NCI-H1105 (cell line): ENCODE measurements around the gene OLFM4.

Experiments used
- DNase-seq: peaks from one replicate; lab custom pipeline; 2025; lab: John Stamatoyannopoulos, UW

The OLFM4 gene

GRCh38 chr13:53014495-53015443, 13.8 kb upstream of the OLFM4 start:
- DNase-seq, result no peak

DNA sequence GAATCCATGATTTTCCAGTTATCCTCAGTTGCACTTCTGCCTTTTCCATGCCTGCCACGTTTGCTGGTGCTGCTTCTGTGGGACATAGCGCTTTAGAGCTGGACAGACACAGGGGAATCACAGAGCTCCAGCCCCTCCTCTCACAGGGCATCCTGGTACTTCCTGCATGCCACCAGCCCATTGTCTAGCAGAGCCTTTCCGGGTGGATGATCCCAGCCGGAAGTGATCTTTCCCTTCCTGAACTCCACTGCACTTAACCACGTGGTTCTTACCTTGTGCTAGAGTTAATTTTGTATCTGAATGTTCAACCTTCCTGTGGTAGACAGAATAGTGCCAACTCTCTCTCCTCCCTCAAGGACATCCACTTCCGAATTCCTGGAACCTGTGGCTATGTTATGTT, 12.6 kb upstream of the OLFM4 start:
- DNase-seq, result no peak

DNA sequence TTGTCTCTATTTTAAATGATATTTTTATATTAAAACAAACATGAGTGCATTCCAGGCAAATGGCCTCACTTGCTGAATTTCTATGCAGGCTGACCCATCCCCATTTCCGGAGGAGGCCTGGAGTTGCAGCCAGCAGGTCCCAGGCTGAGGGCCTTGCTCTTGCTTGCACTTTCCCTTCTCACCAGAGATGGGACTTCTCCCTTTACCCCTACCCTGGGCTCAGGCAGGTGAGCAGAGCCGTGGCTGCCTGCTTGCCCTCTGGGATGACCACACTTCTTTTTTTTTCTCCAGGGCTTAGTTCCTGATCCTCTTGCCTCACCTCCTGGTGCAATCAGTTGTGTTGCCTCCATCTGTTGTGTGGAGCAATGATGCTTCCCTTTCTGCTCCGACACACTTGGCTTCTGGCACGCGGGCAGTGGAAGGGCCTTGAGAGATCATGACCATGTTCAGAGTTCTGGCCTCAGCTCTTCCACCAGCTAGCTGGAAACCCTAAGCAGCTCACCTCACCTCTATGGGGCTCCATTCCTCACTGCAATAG, 11.1 kb upstream of the OLFM4 start:
- no peak for DNase-seq

GRCh38 chr13:53018690-53019647, 9.6 kb upstream of the OLFM4 start:
- no peak for DNase-seq

DNA sequence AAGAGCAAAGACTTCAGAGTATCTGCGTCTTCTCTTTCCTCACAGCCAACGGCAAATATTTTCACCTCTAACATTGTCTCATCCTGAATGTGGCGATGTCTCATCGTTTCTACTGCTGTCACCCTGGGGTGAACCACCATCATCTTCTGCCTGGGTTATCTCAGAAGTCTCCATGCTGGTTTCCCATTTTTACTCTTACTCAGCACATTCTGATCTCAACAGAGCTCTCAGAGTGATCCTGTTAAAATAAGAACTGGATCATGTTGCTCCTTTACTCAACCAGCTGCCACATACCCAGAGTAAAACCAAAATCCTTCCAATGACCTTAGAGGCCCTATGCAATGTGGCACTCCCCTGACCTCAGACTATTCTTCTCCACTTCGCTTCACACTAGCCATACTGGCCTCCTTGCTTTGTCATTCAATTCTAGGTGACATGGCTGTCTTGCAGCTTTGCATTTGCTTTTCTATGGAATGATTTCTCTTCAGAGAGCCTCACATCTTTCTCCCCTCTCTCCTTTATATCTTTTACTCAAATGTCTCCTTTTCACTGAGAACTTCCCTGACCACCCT, 7.8 kb upstream of the OLFM4 start:
- no peak for DNase-seq

DNA sequence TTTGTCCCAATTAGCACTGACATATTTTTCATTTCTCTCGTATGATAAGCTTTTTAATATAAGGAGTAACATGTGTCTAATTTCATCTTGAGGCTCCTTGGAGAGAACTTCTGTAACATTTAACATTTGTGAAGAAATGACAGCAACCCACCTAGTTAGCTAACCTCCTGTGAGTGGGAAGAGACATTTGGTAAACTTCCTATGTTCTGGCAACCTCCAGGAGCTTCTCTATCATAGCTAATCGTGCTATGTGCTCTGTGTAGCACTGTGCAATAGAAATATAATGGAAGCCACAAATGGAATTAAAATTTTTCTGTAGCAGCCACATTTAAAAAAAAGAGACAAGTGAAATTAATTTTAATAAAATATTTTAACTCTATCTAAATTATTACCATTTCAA, 5.4 kb upstream of the OLFM4 start:
- DNase-seq, result no peak

GRCh38 chr13:53028063-53028462, 550 bp upstream of the OLFM4 start:
- DNase-seq, result no peak

DNA sequence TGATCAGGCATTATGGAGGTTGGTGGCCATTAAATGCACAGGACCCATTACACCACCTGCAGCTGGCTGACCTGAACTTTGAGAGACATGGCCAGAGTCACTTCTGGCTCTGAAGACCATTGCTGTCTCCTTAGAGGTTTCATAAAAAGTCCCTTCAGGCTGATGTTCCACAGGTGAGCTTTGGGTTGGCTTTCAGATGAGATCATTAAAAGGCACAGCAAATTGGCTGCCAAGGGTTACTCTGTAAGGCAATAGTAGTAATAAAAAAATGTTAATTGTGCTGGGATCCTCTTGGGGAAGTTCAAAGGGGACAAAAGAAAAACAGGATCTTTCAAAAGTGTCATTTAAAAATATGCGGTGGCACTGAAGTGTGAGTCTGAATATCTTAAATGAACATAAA, 4.2 kb downstream of the OLFM4 start:
- DNase-seq, result no peak

- no peak for DNase-seq
These were observed 10.4 kb downstream of the OLFM4 start for GRCh38 chr13:53038993-53039392.

DNA sequence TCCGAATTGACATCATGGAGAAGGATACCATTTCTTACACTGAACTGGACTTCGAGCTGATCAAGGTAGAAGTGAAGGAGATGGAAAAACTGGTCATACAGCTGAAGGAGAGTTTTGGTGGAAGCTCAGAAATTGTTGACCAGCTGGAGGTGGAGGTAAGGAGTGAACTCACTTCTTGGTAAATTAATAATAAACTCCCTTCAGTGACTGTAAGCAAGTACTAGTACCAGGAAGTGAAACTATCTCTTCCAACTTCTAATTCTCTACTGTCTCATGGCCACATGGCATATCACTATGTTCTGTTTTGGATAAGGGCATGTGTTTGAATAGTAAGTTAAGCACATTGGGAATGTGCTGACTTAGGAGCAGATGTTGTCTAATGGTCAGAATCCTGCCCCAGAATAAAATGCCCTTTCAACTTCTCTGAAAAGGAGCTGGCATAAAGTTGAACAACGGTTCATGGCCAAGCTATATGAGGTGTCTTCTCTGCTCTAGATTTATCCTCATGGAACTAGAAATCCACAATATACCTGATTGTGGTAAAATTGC, 13.4 kb downstream of the OLFM4 start:
- DNase-seq, result no peak

DNA sequence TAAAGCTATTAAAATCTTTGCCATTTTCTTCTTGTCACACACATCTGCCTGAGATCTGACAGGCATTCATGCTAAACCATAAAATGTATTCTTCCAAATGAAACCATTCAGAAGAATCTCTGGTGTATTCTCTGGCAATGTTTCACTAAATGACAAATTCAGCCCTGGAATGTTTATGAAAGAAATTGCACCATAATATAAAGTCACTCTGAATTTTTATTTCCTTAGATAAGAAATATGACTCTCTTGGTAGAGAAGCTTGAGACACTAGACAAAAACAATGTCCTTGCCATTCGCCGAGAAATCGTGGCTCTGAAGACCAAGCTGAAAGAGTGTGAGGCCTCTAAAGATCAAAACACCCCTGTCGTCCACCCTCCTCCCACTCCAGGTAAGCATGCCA, 14.3 kb downstream of the OLFM4 start:
- no peak for DNase-seq

- no peak for DNase-seq
These were observed 14.8 kb downstream of the OLFM4 start for GRCh38 chr13:53043398-53043797.

DNA sequence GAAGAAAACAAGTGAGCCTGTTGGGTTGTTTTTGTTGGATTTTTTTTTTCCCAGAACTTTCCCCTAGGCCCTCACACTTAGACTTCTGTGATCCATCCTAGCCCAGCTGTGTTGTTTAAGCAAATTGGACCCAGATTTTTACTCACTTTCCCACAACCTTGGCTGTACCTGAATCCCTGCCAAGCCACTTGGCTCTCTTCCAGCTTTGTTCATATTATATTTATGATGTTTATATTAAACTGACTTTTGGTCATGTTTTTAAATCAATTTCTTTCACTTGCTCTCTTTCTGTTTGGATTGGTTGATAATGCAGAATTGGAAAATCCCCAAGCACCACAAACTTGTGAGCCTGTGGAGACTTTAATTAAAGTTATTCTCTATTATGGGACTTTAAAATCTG, 16.6 kb downstream of the OLFM4 start:
- DNase-seq, result no peak

DNA sequence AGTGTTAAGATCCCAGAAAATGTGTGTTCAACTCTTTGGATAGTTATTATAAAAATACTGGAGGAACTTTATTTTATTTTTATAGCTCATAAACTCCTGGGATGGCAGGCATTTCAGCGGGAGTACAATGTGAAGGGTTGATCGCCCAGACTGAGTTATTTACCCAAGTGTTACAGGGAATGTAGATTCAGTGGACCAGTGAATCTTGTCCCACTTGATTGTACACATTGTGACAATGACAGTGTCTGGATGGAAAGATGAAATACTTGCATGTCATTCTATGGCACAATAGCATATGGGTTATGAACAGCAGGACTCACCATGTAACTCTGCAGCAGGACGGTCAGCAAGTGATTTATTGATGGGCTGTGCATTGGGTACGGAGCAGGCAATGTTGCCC, 20.3 kb downstream of the OLFM4 start:
- no peak for DNase-seq

DNA sequence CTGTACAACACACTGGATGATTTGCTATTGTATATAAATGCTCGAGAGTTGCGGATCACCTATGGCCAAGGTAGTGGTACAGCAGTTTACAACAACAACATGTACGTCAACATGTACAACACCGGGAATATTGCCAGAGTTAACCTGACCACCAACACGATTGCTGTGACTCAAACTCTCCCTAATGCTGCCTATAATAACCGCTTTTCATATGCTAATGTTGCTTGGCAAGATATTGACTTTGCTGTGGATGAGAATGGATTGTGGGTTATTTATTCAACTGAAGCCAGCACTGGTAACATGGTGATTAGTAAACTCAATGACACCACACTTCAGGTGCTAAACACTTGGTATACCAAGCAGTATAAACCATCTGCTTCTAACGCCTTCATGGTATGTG, 21.5 kb downstream of the OLFM4 start:
- DNase-seq, result peak; percentile 47

GRCh38 chr13:53052675-53053074, 24.1 kb downstream of the OLFM4 start:
- DNase-seq, result no peak

- DNase-seq, result no peak
These were observed 26.0 kb downstream of the OLFM4 start for GRCh38 chr13:53054569-53054968.

DNA sequence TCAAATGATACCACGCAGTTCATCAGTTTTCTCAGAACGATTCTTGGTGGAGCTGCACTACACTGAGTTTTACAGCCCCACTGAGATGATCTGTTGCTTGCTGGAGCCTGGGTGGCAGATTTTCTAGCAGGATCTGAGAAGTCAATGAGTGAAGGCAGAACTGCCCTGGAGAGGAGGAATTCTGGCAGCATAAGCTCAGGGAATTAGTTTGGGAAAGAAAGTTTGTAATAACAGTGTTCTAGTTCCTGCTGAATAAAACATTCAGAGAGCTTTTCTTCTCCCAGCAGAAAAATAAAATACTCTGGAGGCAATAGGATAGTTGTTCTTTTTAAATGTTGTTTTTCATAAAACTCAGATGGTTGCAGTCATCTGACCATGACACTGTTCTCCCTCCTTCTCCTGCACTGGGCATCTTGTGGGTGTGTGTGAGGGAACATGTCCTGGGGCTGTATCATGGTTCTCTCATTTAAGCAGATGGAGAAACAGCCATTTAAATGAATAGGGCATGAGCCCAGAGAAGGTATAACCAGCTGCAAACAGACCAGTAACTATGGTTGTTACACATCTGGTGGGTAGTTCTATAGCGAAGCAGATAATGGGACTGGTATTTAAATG, 29.6 kb downstream of the OLFM4 start:
- no peak for DNase-seq

DNA sequence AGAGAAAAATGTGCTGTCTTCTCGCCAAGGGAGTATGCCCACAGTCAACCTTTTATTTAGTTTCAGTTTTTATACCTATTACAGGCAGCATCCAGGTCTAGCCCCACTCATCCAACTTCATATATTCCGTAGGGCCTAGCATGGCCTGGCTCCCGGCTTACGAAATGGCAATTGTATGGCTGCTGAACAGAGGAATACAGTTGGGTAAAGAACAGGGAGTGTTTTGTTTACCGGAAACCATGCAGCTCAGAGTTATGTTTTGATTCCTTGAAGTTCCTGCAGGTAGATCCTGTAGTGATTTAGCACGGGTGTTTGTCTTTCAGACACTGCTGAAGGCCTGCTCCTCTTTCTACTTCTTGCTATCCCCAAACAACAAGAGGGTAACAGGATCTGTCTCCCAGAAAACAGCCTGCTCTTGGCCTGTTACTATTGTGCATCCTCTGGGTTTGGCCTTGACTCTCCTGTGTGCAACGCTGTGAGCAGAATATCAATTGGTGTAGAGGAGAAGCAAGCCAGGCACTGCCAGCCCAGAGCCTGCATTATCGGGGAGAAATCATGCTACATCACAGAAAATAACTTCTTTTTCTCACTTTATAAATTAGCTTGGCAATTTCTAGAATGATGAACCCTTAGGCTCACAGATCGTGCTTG, 32.4 kb downstream of the OLFM4 start:
- no peak for DNase-seq

DNA sequence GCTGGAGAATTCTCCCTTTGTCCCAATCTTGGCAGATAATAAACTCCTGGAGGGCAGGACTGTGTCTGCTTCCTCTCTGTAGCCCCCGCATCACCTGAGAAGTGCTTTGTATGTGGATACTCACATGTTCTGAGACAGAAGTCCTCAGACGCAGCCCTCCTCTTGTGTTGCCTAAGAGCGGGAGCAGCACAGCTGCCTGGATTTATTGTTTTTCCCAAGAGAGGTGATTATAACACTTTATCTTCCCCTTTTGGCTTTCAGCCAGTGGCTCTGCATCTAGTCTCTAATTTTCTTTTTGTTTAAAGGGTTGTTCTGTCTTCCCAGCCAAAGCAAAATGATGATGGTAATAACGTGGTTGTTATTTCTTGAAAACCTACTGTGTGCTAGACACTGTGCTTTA, 36.1 kb downstream of the OLFM4 start:
- peak; percentile 72 for DNase-seq

GRCh38 chr13:53066411-53066810, 37.8 kb downstream of the OLFM4 start:
- no peak for DNase-seq
